NCI-H1930 (cell line): ENCODE results near the gene FATE1.
A peak's percentile ranks its signal among the peaks of the same experiment; 100 is the strongest.

Experiments
- DNase-seq, 2 experiments: peaks; one replicate each; lab custom pipeline; 2025; lab: John Stamatoyannopoulos, UW

The FATE1 gene

DNA sequence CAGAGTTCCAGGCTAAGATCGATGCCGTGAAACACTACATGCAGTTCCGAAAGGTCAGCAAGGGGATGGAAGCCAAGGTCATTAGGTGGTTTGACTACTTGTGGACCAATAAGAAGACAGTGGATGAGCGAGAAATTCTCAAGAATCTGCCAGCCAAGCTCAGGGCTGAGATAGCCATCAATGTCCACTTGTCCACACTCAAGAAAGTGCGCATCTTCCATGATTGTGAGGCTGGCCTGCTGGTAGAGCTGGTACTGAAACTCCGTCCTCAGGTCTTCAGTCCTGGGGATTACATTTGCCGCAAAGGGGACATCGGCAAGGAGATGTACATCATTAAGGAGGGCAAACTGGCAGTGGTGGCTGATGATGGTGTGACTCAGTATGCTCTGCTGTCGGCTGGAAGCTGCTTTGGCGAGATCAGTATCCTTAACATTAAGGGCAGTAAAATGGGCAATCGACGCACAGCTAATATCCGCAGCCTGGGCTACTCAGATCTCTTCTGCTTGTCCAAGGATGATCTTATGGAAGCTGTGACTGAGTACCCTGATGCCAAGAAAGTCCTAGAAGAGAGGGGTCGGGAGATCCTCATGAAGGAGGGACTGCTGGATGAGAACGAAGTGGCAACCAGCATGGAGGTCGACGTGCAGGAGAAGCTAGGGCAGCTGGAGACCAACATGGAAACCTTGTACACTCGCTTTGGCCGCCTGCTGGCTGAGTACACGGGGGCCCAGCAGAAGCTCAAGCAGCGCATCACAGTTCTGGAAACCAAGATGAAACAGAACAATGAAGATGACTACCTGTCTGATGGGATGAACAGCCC is 28.0 kb downstream of the FATE1 start:
- DNase-seq, result no peak

DNA sequence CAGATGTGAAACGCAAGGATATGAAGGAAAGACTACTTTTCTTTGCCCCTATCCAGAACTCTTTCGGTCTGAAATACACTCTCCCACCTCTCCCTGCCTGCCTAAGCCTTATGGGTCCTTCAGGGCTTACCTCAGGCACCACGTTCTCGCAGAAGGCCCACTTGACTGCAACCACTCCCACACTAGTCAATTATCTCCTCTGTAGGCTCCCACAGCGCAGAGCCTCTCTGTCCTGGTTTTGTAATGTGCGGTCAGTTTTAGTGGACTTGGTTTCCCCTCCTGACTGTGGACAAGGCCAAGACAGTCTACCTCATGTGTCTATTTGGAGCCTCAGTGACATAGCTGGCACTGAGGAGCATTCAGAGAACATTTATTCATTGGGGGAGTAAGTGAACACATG is 29.8 kb downstream of the FATE1 start:
- no peak for DNase-seq

DNA sequence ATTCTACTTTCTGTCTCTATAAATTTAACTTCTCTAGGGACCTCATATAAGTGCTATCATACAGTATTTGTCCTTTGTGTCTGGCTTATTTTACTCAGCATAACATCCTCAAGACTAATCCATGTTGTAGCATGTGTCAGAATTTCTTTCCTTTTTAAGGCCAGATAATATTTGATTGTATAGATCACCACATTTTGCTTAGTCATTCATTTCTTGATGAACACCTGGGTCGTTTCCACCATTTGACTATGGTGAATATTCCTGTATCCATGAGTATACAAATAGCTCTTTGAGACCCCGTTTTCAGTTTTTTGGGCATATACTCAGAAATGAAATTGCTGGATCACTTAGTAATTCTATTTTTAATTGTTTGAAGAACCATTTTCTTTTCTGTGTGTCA is 30.7 kb downstream of the FATE1 start:
- no peak for DNase-seq

DNA sequence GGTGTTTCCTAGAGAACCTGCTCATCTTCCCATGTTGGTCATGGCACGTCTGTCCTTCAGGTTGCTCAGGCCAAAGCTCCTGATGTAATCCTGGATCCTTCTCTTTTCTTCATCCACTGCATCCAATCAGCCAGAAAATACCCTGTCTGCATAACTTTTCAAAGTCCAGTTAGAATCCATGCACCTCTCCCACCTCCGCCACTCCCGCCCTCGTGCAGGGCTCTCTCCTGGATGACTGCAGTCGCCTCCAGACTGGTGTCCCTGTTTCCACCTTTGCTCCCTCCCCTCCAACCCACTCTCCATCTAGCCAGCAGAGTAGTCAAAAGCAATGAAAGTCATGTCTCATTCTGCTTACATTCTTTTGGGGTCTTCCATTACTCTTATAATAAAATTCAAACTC is 34.7 kb downstream of the FATE1 start:
- no peak for DNase-seq

DNA sequence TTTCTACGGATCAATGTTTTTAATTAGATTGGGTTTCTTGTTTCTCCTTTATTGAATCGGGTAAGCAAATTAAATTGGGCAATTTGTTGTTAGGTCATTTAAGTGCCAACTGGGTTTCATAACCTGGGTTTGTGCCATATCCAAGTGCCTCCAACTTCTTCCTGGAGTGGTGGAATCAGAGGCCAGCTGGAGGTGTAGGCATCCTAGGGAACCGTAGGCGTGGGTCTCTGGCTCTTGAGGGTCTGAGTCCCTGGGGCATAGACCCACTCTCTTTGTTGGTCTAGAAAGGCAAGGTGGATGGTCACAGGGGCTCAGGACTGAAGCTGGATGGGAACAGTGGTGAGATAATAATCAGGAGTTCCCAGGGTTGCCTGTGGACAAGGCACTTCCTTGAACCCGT is 37.0 kb downstream of the FATE1 start:
- no peak for DNase-seq

DNA sequence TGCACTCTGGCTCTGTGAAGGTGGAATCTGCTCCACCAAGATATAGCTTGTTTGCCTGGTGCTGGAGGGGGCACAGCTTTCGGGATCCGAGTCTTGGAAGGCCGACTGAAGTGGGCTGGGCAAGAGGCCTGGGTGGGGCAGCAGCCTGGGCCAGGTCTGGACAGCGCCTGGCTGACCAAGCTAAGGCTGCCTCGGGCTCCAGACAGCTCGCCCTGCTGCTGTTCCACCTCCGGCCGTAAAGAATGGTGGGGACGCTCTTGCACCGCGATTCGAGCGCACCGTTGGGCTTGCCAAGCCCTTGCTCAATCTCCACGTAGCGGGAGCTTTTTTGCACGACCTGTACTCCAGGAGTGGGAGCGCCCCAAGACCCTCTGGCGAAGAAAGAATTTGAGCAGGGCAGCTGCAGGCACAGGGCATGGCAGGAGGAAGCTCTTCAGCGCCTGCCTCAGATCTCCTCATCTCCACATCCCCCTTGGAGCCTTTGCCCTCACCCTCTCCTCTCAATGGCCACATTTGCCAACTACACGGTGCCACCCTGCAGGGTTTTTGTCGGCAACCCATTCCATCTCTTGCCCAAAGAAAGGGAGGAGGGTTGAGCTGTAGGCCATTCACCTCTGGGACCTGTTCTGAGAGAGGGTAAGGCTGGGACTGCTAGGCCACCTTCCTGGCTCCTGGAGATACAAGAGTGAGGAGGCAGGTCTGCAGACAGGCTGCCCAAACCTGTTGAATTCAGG is 37.6 kb downstream of the FATE1 start:
- peak; percentile 3 to 40 for DNase-seq

DNA sequence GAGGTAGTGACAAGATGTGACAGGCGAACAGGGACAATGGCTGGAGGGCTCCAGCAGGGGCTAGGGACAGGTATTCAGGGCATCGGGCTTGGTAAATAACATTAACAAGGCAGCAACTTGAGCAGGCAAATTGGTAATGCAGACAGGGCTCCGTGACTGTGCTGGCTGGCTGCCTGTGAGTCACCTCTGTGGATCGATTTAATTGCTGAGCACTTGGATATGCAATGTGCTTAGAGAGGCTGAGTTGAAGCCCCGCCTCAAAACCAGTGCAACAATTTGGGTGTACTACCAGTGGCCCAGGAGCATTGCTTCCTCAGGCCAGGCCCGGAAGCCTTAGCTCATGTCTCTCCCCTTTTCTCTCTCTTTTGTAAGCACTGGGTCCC is 38.2 kb downstream of the FATE1 start:
- no peak for DNase-seq

DNA sequence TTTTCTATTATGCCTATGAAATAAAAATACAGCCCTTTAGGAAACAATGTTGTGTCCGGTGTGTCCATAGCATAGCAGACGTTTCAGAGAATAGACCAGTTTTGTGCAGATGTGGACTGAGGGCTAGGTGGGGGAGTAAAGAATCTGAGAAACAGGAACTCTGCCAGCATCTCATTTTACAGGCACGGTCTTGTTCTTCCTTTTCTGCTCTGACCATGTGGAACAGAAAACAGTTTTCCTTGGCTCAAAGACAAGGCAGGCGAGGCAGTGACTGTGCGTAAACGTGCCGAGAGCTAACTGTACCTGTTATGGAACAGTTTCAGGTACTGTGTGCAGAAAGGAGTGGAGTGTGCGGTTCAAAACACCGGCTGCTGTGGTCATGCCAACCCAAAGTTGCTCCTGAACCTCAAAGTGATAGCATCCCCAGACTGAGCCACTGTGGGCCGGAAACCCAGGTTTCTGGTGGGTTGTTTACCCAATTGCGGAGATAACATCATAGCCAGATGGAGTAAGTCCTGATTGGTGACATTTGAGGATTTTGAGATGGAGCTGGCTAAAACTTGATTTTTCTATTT is 38.9 kb downstream of the FATE1 start:
- DNase-seq, result no peak

DNA sequence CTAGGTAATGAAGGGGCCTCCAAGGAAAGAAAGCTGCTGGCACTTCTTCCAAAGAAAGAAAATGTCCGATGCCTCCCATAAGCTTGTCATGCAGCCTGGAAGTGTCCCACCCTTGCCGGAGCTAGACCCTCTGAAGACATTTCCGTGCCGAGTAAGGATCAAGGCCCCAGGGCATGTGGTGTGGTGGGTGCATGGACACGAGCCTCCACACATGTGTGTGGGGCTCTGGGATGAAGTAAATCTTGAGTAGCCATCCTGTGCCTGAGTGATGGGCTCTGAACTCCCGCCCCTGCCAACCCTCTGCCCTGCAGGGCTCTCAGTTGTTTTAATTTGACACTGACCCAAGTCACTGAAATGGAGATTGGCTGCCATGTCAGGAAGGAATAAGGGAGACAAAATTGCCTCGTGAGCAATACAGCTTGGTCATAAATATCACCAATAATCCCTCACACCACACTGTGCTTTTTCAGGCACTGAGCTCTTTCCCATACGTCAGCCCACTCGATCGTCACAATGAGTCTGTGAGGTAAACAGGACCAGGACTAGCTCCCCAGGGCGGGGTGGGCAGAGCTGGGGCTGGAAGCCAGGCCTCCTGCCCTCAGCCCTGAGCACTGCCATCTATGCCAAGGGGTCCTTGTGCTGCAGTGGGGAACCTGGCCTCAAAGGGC is 43.3 kb downstream of the FATE1 start:
- DNase-seq, result no peak

DNA sequence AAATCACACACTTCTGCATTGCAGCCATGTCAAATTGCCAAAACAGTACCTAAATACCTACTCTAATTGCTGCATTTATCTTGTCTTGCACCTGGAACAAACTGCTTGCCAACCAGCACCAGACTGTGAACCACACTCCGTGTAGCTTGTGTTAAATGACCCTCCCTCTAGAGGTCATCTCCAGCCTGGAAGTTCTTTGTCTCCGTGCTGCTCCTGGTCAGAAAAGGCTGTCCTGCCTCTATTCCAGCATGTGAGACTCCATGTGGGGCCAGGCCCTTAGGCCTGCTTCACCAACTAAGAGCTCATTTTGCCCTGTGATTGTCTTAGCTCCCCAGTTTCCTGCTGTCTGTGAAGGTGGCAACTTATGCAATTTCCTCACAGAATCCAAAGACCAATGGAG is 47.0 kb downstream of the FATE1 start:
- DNase-seq, result no peak

DNA sequence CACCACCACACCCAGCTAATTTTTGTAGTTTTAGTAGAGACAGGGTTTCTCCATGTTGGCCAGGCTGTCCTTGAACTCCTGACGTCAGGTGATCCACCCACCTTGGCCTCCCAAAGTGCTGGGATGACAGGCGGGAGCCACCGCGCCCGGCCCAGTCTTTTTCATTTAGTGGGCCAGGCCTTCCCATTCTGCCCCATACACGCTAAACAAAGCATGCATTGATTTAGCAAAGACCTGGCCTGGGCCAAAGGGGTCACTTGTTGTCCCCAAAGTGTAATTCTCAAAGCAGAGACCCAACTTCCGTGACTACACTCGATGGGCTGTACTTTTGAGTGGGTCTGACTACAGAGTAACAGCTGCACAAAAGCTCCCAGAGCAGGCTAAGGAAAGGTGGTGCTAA is 47.9 kb downstream of the FATE1 start:
- DNase-seq, result no peak

DNA sequence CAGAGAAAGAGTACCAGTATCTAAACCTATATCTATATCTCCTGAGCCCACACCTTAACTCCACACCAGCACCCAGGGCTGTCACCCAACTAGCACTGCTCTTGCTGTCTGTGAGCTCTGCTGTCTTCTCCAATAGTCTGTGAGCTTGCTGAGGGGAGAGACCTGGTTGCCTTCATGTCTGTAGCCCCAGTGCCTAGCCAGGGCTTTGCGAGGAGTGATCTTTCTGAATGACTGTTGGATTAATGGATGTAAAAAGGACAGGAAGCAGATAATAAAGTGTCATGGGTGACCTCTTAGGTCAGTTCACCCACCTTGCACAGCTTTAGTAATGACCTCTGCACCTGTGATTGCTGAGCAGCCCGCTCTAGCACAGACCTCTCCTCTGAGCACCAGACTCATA is 49.2 kb downstream of the FATE1 start:
- no peak for DNase-seq

DNA sequence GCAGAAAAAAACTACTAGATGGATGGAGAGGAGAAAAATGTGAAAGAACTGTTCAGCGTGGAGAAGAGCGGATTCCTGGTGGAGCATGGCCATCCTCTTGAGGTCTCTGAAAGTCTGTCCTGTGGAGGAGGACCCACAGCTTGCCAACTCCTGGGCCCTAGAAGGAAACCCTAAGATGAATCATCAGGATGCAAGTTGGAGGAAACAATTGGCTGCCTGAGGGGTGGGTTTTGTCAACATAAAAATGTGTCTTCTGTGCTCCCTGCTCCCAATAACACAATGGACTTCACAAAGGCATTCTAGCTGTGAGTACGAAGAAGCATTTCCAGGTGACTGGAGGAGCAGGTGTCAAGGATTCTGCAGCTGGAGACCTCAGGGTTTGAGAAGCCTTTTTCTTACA is 55.9 kb downstream of the FATE1 start:
- no peak for DNase-seq
